H9 (cell line): ENCODE measurements around the gene PCDH9. TPM values are rescaled to one million over a fixed set of nuclear protein-coding genes. Genes with fewer than 3 reads are reported as not detected.

Source experiments
- DNase-seq: peaks from one replicate; pipeline ENCODE4 v3.0.0-alpha.2; 2017
- H2AFZ ChIP-seq: one replicate; pipeline ENCODE4 v1.6.1; 2013; ENCODE audit warnings: mild to moderate bottlenecking, low read length, control low read depth, moderate library complexity
- H2AK5ac ChIP-seq: 2 replicates; pipeline ENCODE4 v1.6.1; 2013; ENCODE audit warnings: low read length, control low read depth, mixed read lengths; ENCODE audit not compliant: insufficient read length
- H2BK120ac ChIP-seq: one replicate; pipeline ENCODE4 v1.6.1; 2013; ENCODE audit warnings: low read depth, mild to moderate bottlenecking, low read length, control low read depth, inconsistent platforms; ENCODE audit not compliant: poor library complexity, severe bottlenecking
- H2BK12ac ChIP-seq: 2 replicates; pipeline ENCODE4 v1.6.1; 2013; ENCODE audit warnings: low read length, control low read depth, mixed read lengths, low read depth; ENCODE audit not compliant: insufficient read length
- H2BK15ac ChIP-seq: 2 replicates; pipeline ENCODE4 v1.6.1; 2013; ENCODE audit warnings: low read depth, low read length, control low read depth
- H2BK20ac ChIP-seq: one replicate; pipeline ENCODE4 v1.6.1; 2013; ENCODE audit warnings: low read depth, mild to moderate bottlenecking, low read length, control low read depth, inconsistent platforms; ENCODE audit not compliant: poor library complexity, severe bottlenecking
- H2BK5ac ChIP-seq: 2 replicates; pipeline ENCODE4 v1.6.1; 2013; ENCODE audit warnings: low read length, control low read depth, mixed read lengths; ENCODE audit not compliant: insufficient read length
- H3K14ac ChIP-seq: 2 replicates; pipeline ENCODE4 v1.6.1; 2013; ENCODE audit warnings: low read length, control low read depth; ENCODE audit not compliant: insufficient read depth
- H3K18ac ChIP-seq: 2 replicates; pipeline ENCODE4 v1.6.1; 2013; ENCODE audit warnings: low read depth, mild to moderate bottlenecking, mixed read lengths, low read length, control low read depth; ENCODE audit not compliant: insufficient read length
- H3K23ac ChIP-seq: 2 replicates; pipeline ENCODE4 v1.6.1; 2013; ENCODE audit warnings: low read length, control low read depth, mixed read lengths, low read depth; ENCODE audit not compliant: insufficient read length
- H3K23me2 ChIP-seq: 2 replicates; pipeline ENCODE4 v1.6.1; 2013; ENCODE audit warnings: low read depth, mild to moderate bottlenecking, mixed read lengths, low read length, control low read depth; ENCODE audit not compliant: insufficient read length, poor library complexity, severe bottlenecking
- H3K27ac ChIP-seq: 2 replicates; pipeline ENCODE4 v1.5.1; 2013; ENCODE audit warnings: low read length, control low read depth, mixed read lengths, low read depth; ENCODE audit not compliant: insufficient read length
- H3K27me3 ChIP-seq: 2 replicates; pipeline ENCODE4 v1.6.1; 2013; ENCODE audit warnings: low read length, control low read depth, inconsistent platforms; ENCODE audit not compliant: insufficient read depth
- H3K4ac ChIP-seq: 2 replicates; pipeline ENCODE4 v1.6.1; 2013; ENCODE audit warnings: low read depth, mild to moderate bottlenecking, control low read depth, inconsistent platforms, low read length, moderate library complexity
- H3K4me1 ChIP-seq: 2 replicates; pipeline ENCODE4 v1.6.1; 2013; ENCODE audit warnings: low read length, control low read depth, inconsistent platforms; ENCODE audit not compliant: insufficient read depth
- H3K4me2 ChIP-seq: 2 replicates; pipeline ENCODE4 v1.6.1; 2013; ENCODE audit warnings: low read length, control low read depth, mixed read lengths; ENCODE audit not compliant: insufficient read length, insufficient read depth
- H3K56ac ChIP-seq: 2 replicates; pipeline ENCODE4 v1.6.1; 2013; ENCODE audit warnings: low read depth, mild to moderate bottlenecking, mixed read lengths, low read length, control low read depth; ENCODE audit not compliant: insufficient read length
- H3K79me1 ChIP-seq: 2 replicates; pipeline ENCODE4 v1.6.1; 2013; ENCODE audit warnings: low read depth, mild to moderate bottlenecking, moderate library complexity, low read length, control low read depth, inconsistent platforms; ENCODE audit not compliant: insufficient read depth, poor library complexity, severe bottlenecking
- H3K79me2 ChIP-seq: 2 replicates; pipeline ENCODE4 v1.6.1; 2013; ENCODE audit warnings: low read length, control low read depth, inconsistent platforms; ENCODE audit not compliant: insufficient read depth
- H3K9ac ChIP-seq: 2 replicates; pipeline ENCODE4 v1.6.1; 2013; ENCODE audit warnings: low read length, control low read depth, mixed read lengths; ENCODE audit not compliant: insufficient read length; ENCODE audit errors: extremely low read depth
- H3K9me3 ChIP-seq: one replicate; pipeline ENCODE4 v1.6.1; 2013; ENCODE audit warnings: low read depth, low read length, inconsistent platforms; ENCODE audit not compliant: control insufficient read depth
- H3T11ph ChIP-seq: one replicate; pipeline ENCODE4 v1.6.1; 2013; ENCODE audit warnings: mild to moderate bottlenecking, low read length, control low read depth, inconsistent platforms
- H4K20me1 ChIP-seq: one replicate; pipeline ENCODE4 v1.6.1; 2013; ENCODE audit not compliant: control insufficient read depth, insufficient read length, insufficient read depth
- H4K5ac ChIP-seq: 2 replicates; pipeline ENCODE4 v1.6.1; 2013; ENCODE audit warnings: low read depth, mild to moderate bottlenecking, mixed read lengths, low read length, control low read depth; ENCODE audit not compliant: insufficient read length
- H4K8ac ChIP-seq: replicated peaks from 2 replicates; pipeline ENCODE4 v1.6.1; 2013; ENCODE audit warnings: low read length, control low read depth, mixed read lengths, low read depth; ENCODE audit not compliant: insufficient read length
- H4K91ac ChIP-seq: 2 replicates; pipeline ENCODE4 v1.6.1; 2013; ENCODE audit warnings: low read depth, mild to moderate bottlenecking, moderate library complexity, mixed read lengths, low read length, control low read depth; ENCODE audit not compliant: insufficient read length
- H3K27ac Mint-ChIP-seq, 3 experiments: 2 replicates in 2 of 3; 3 replicates in 1 of 3; pipeline ENCODE4 v1.8.0; 2020 to 2021; ENCODE audit warnings: mixed read lengths in 3 of 3, mild to moderate bottlenecking in 1 of 3, moderate library complexity in 1 of 3
- H3K27me3 Mint-ChIP-seq: 2 replicates; pipeline ENCODE4 v1.8.0; 2021; ENCODE audit warnings: low read depth, mild to moderate bottlenecking, moderate library complexity, mixed read lengths
- H3K36me3 Mint-ChIP-seq, 3 experiments: 2 replicates in 2 of 3; 3 replicates in 1 of 3; pipeline ENCODE4 v1.8.0; 2020 to 2021; ENCODE audit warnings: low read depth in 3 of 3, mixed read lengths in 3 of 3; ENCODE audit not compliant: insufficient read depth in 1 of 3
- H3K4me1 Mint-ChIP-seq, 2 experiments: 2 replicates each; pipeline ENCODE4 v1.8.0; 2020; ENCODE audit warnings: mixed read lengths in 2 of 2
- H3K4me3 Mint-ChIP-seq, 2 experiments: 2 replicates in 1 of 2; 3 replicates in 1 of 2; pipeline ENCODE4 v1.8.0; 2020 to 2021; ENCODE audit warnings: mild to moderate bottlenecking in 2 of 2, mixed read lengths in 2 of 2, moderate library complexity in 1 of 2
- H3K9me3 Mint-ChIP-seq, 2 experiments: 2 replicates in 1 of 2; 3 replicates in 1 of 2; pipeline ENCODE4 v1.8.0; 2020; ENCODE audit warnings: mild to moderate bottlenecking in 2 of 2, mixed read lengths in 2 of 2, moderate library complexity in 1 of 2
- WGBS: extraction: QIAGEN DNeasy Blood & Tissue Kit; methylation state at CpG from one replicate; pipeline ENCODE4 v1.1.7; 2013; ENCODE audit warnings: missing lambda C conversion rate, low lambda C conversion rate, mixed read lengths; ENCODE audit not compliant: insufficient read length; ENCODE audit errors: extremely low coverage; 5-methylcytosine and 5-hydroxymethylcytosine counted together
- total RNA-seq: library from RNA; stranded (reverse); gene quantifications from 2 replicates; pipeline ENCODE4 v1.2.1, GENCODE V29; 2021
- TF ChIP-seq, protein P1 (sequence below): fragments of 200-600 bp; sonication (generic); conservative IDR thresholded peaks from 3 replicates; pipeline ENCODE4 v1.8.0; 2021; ENCODE audit warnings: antibody characterized with exemption, mild to moderate bottlenecking

The PCDH9 gene
- total RNA-seq, 1 experiment from 2014 or later: 0.11 TPM

DNA sequence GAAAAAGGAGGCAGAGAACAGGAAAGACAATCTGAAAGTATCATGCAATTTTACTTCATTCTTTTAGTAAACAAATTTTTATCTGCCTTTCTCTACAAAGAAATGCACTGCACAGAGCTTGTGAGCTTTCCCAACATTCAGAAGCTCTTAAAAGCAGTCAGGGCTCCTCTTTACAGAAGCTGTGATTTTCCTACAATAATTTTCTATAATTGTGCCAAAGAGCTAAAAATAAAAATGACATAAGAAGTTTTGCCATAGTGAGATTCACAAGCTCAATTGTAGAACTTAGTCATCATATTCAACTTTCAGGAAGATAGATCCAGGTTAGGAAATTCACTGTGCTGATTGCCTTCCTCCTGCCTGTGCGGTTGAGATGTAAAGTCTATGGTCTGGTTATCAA lies 341.4 kb downstream of the PCDH9 start:
- no peak overlapping the region for H2AFZ ChIP-seq
- no peak overlapping the region for H3K4ac ChIP-seq
- no peak overlapping the region for H3K14ac ChIP-seq
- no peak overlapping the region for H2AK5ac ChIP-seq
- H3K18ac ChIP-seq: no peak overlapping the region
- no peaks in the 10 kb centered on the region for H3K27me3 ChIP-seq
- no peak overlapping the region for H4K8ac ChIP-seq
- H3T11ph ChIP-seq: no peak overlapping the region
- H3K9ac ChIP-seq: no peak overlapping the region
- H3K4me3 Mint-ChIP-seq: no peak overlapping the region
- whole genome bisulfite sequencing: no CpG with 5 or more reads among the region's 1 CpG
- H2BK5ac ChIP-seq: no peak overlapping the region
- DNase-seq: no peak
- H3K27me3 Mint-ChIP-seq: no peaks in the 10 kb centered on the region; the same call in 1 of the 2 replicates
- TF ChIP-seq, protein P1, sequence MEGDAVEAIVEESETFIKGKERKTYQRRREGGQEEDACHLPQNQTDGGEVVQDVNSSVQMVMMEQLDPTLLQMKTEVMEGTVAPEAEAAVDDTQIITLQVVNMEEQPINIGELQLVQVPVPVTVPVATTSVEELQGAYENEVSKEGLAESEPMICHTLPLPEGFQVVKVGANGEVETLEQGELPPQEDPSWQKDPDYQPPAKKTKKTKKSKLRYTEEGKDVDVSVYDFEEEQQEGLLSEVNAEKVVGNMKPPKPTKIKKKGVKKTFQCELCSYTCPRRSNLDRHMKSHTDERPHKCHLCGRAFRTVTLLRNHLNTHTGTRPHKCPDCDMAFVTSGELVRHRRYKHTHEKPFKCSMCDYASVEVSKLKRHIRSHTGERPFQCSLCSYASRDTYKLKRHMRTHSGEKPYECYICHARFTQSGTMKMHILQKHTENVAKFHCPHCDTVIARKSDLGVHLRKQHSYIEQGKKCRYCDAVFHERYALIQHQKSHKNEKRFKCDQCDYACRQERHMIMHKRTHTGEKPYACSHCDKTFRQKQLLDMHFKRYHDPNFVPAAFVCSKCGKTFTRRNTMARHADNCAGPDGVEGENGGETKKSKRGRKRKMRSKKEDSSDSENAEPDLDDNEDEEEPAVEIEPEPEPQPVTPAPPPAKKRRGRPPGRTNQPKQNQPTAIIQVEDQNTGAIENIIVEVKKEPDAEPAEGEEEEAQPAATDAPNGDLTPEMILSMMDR: no peak
- no peaks in the 10 kb centered on the region for H3K79me1 ChIP-seq
- H3K23ac ChIP-seq: no peak overlapping the region
- no peaks in the 10 kb centered on the region for H3K23me2 ChIP-seq
- H4K20me1 ChIP-seq: no peaks in the 10 kb centered on the region
- no peak overlapping the region for H3K56ac ChIP-seq
- no peaks in the 10 kb centered on the region for H3K36me3 Mint-ChIP-seq
- no peaks in the 10 kb centered on the region for H3K79me2 ChIP-seq
- H3K27ac ChIP-seq: no peak overlapping the region
- H2BK20ac ChIP-seq: no peak overlapping the region
- H4K5ac ChIP-seq: no peak overlapping the region
- H2BK12ac ChIP-seq: no peak overlapping the region
- peaks cover 8 to 10% of the 10 kb centered on the region in 2 experiments for H3K4me1 Mint-ChIP-seq
- no peaks in the 10 kb centered on the region for H3K4me1 ChIP-seq
- H2BK15ac ChIP-seq: no peak overlapping the region
- H4K91ac ChIP-seq: no peak overlapping the region
- no peak overlapping the region for H3K27ac Mint-ChIP-seq
- no peaks in the 10 kb centered on the region for H3K9me3 Mint-ChIP-seq
- H3K9me3 ChIP-seq: no peaks in the 10 kb centered on the region
- H2BK120ac ChIP-seq: no peak overlapping the region
- no peak overlapping the region for H3K4me2 ChIP-seq
